ENCODE data around the gene LCNL1. TPM values are rescaled to one million over a fixed set of nuclear protein-coding genes. Genes with fewer than 3 reads are reported as not detected.

LCNL1 gene
- polyA plus RNA-seq, 1 donor (not counting 4 experiments of a cell fraction or from before 2014, with no cell fraction given) = not detected

DNA sequence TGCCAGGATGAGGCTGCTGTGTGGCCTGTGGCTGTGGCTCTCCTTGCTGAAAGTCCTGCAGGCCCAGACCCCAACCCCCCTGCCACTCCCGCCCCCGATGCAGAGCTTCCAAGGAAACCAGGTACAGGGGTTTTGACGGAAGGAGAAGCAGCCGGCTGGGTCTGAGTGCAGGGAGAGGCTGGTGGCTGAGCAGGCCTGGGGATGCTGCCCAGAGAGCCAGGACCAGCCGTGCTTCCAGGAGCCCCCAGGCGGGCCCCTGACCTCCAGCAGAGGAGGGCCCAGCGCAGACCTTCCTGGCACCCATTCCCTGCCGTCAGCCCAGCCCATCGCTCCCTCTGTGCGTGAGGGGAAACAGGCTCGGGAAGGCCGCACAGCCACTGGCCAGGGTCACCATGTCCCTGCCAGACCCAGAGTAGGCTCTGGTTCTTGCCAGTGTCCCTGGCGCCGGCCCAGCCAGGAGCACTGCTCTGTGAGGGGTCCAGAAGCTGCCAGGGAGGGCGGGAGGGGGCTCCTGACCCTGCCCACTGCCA lies 30.4 kb upstream of the LCNL1 start:
- no peak for DNase-seq (ENCODE audit: low read depth, low spot score)
- H3K27ac ChIP-seq (ENCODE audit: control insufficient read depth, insufficient read depth, low read length) = no peak overlapping the region
- no peak overlapping the region for H3K9ac ChIP-seq (ENCODE audit: control insufficient read depth, extremely low read depth, insufficient read depth, low read length)
- no peak overlapping the region for H3K4me2 ChIP-seq (ENCODE audit: control insufficient read depth, extremely low read depth, insufficient read depth, low read depth, low read length)
- no peaks in the 10 kb centered on the region for H3K9me1 ChIP-seq (ENCODE audit: control insufficient read depth, extremely low read depth, insufficient read depth, low read length)
- TF ChIP-seq EZH2 (IDR thresholded peaks at IDR 0.05; ENCODE audit: low read length) (no peak), CTCF (optimal IDR thresholded peaks at IDR 0.05 in 1 of 3, IDR thresholded peaks at IDR 0.05 in 1 of 3, conservative IDR thresholded peaks at IDR 0.05 in 1 of 3; ENCODE audit: extremely low read depth in 1 of 3, insufficient read depth in 2 of 3, low read length in 3 of 3) (no peak)
- no peak for FAIRE-seq
- no peaks in the 10 kb centered on the region for H3K79me2 ChIP-seq (ENCODE audit: control insufficient read depth, insufficient read depth, low read length)
- peaks cover 12% of the 10 kb centered on the region for H3K4me1 ChIP-seq (ENCODE audit: control insufficient read depth, extremely low read depth, insufficient read depth, low read length)
- dilution Hi-C loops (cut with MboI; ENCODE audit: extremely low pct_ligation_motif_present, low sequenced_read_pairs) = no loop called here
- no peaks in the 10 kb centered on the region for H4K20me1 ChIP-seq (ENCODE audit: control insufficient read depth, extremely low read depth, insufficient read depth, low read length)
- H3K4me3 ChIP-seq (ENCODE audit: control insufficient read depth in 2 of 3, extremely low read depth in 1 of 3, insufficient read depth in 2 of 3, low read depth in 1 of 3, low read length in 3 of 3) = no peak overlapping the region
- H3K27me3 ChIP-seq (ENCODE audit: control insufficient read depth, extremely low read depth, insufficient read depth, low read length) = no peaks in the 10 kb centered on the region
- H3K9me3 ChIP-seq (ENCODE audit: control insufficient read depth, low read depth, low read length) = no peaks in the 10 kb centered on the region
- H3K36me3 ChIP-seq (ENCODE audit: control insufficient read depth in 2 of 2, extremely low read depth in 1 of 2, insufficient read depth in 2 of 2, low read length in 2 of 2) = no peaks in the 10 kb centered on the region
- H2AFZ ChIP-seq (ENCODE audit: control insufficient read depth, low read length) = no peak overlapping the region

DNA sequence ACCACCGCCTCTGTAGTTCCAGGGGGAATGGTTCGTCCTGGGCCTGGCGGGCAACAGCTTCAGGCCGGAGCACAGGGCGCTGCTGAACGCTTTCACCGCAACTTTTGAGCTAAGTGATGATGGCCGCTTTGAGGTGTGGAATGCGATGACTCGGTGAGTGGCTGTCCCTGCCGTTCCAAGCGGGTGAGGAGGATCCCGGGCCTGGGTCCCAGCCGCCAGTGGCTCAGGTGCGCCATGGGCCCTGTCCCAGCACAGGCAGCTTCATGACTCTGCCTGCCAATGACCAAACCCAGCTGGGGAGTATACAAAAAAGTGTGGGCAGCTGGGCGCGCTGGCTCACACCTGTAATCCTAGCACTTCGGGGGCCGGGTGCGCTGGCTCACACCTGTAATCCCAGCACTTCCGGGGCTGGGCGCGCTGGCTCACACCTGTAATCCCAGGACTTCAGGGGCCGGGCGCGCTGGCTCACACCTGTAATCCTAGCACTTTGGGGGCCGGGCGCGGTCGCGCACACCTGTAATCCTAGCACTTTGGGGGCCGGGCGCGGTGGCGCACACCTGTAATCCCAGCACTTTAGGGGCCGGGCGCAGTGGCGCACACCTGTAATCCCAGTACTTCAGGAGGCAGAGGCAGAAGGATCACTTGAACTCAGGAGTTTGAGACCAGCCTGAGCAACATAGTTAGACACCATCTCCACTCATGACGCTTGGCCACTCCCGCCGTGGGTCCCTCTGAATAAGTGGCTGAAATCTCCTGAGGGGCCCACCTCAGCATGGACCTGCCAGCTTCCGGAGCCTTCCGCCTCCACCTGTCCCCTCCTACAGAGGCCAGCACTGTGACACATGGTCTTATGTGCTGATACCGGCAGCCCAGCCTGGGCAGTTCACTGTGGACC lies 29.7 kb upstream of the LCNL1 start:
- Histone ChIP-seq H2AFZ (ENCODE audit: control insufficient read depth, low read length) (no peak overlapping the region), H3K79me2 (ENCODE audit: control insufficient read depth, insufficient read depth, low read length) (no peaks in the 10 kb centered on the region), H3K9me1 (ENCODE audit: control insufficient read depth, extremely low read depth, insufficient read depth, low read length) (no peaks in the 10 kb centered on the region), H4K20me1 (ENCODE audit: control insufficient read depth, extremely low read depth, insufficient read depth, low read length) (no peaks in the 10 kb centered on the region), H3K27ac (ENCODE audit: control insufficient read depth, insufficient read depth, low read length) (no peak overlapping the region), H3K4me1 (ENCODE audit: control insufficient read depth, extremely low read depth, insufficient read depth, low read length) (peaks cover 8% of the 10 kb centered on the region), H3K9me3 (ENCODE audit: control insufficient read depth, low read depth, low read length) (no peaks in the 10 kb centered on the region), H3K36me3 (ENCODE audit: control insufficient read depth in 2 of 2, extremely low read depth in 1 of 2, insufficient read depth in 2 of 2, low read length in 2 of 2) (no peaks in the 10 kb centered on the region), H3K4me3 (ENCODE audit: control insufficient read depth in 2 of 3, extremely low read depth in 1 of 3, insufficient read depth in 2 of 3, low read depth in 1 of 3, low read length in 3 of 3) (no peak overlapping the region), H3K27me3 (ENCODE audit: control insufficient read depth, extremely low read depth, insufficient read depth, low read length) (peaks cover 3% of the 10 kb centered on the region), H3K4me2 (ENCODE audit: control insufficient read depth, extremely low read depth, insufficient read depth, low read depth, low read length) (no peak overlapping the region), H3K9ac (ENCODE audit: control insufficient read depth, extremely low read depth, insufficient read depth, low read length) (no peak overlapping the region)
- DNase-seq (ENCODE audit: low read depth, low spot score) (no peak), FAIRE-seq (no peak)
- TF ChIP-seq EZH2 (IDR thresholded peaks at IDR 0.05; ENCODE audit: low read length) = no peak
- TF ChIP-seq CTCF (optimal IDR thresholded peaks at IDR 0.05 in 1 of 3, IDR thresholded peaks at IDR 0.05 in 1 of 3, conservative IDR thresholded peaks at IDR 0.05 in 1 of 3; ENCODE audit: extremely low read depth in 1 of 3, insufficient read depth in 2 of 3, low read length in 3 of 3) = no peak
- dilution Hi-C loops (cut with MboI; ENCODE audit: extremely low pct_ligation_motif_present, low sequenced_read_pairs) = no loop called here
